Progenitor cell of endocrine pancreas (in vitro differentiated cells): ENCODE results near the gene IL25. TPM values are rescaled to one million over a fixed set of nuclear protein-coding genes. Genes with fewer than 3 reads are reported as not detected.
A peak's percentile ranks its signal among the peaks of the same experiment; 100 is the strongest.

Source experiments
- DNase-seq: peaks from one replicate; pipeline ENCODE4 v3.0.0; 2021; ENCODE audit warnings: low spot score; ENCODE audit not compliant: unreplicated experiment
- H3K27ac Mint-ChIP-seq: 2 replicates; pipeline ENCODE4 v1.8.0; 2021; ENCODE audit warnings: mild to moderate bottlenecking, moderate library complexity, mixed read lengths
- H3K27me3 Mint-ChIP-seq: 2 replicates; pipeline ENCODE4 v1.8.0; 2021; ENCODE audit warnings: mixed read lengths
- H3K36me3 Mint-ChIP-seq: 2 replicates; pipeline ENCODE4 v1.8.0; 2022; ENCODE audit warnings: mixed read lengths; ENCODE audit not compliant: insufficient read depth
- H3K4me1 Mint-ChIP-seq: 2 replicates; pipeline ENCODE4 v1.8.0; 2021; ENCODE audit warnings: low read depth, mixed read lengths
- H3K4me3 Mint-ChIP-seq: 2 replicates; pipeline ENCODE4 v1.8.0; 2021; ENCODE audit warnings: low read depth, mild to moderate bottlenecking, moderate library complexity, mixed read lengths
- H3K9me3 Mint-ChIP-seq: 2 replicates; pipeline ENCODE4 v1.8.0; 2021; ENCODE audit warnings: low read depth, mixed read lengths
- CTCF ChIP-seq: fragments of 200-600 bp; sonication (generic); IDR thresholded peaks from one replicate; pipeline ENCODE4 v1.5.0; 2021; ENCODE audit warnings: antibody characterized with exemption, mild to moderate bottlenecking; ENCODE audit not compliant: unreplicated experiment
- total RNA-seq: library from RNA; stranded (reverse); gene quantifications from 2 replicates; pipeline ENCODE4 v1.2.1, GENCODE V29; 2021

IL25 gene
- total RNA-seq, 1 donor from 2014 or later, result not detected

DNA sequence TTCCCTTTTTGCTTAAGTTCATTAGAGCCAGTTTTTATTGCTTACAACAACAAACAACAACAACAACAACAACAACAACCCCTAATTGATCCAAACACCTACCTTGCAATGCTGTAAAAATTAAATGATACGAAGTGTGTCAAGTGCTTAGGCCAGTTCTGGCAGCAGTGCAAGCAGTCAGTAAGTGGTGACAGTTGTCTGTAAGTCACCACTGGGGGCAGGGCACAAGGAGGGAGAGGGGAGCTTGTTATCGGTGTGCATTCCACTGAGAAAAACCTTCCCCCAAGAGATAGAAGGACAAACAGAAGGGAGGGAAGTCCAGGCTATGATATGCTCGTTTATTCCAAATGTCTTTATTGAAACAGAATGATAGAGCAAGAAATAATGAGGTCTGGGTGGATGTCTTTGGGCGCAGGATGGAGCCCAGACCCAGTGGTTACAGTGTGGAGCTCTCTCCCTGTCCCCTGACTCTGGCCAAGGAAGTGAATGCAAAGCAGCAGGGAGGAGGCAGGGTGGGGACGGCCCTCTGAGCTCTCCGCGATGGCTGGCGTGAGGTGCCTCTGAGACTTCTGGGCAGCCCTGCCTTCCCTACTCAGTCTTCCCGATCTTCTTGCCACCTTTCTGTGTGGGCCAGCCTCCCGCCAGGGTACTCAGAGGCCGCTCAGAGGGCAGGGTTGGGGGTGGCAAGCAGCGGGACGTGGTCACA lies 26.5 kb upstream of the IL25 start:
- Mint-ChIP-seq H3K27me3 (peaks cover 8% of the 10 kb centered on the region), H3K27ac (no peak overlapping the region), H3K4me3 (no peak overlapping the region), H3K36me3 (peaks cover 6% of the 10 kb centered on the region), H3K9me3 (peaks cover 9% of the 10 kb centered on the region), H3K4me1 (peaks cover 13% of the 10 kb centered on the region)
- no peak for DNase-seq
- TF ChIP-seq CTCF, result peak; percentile 25

DNA sequence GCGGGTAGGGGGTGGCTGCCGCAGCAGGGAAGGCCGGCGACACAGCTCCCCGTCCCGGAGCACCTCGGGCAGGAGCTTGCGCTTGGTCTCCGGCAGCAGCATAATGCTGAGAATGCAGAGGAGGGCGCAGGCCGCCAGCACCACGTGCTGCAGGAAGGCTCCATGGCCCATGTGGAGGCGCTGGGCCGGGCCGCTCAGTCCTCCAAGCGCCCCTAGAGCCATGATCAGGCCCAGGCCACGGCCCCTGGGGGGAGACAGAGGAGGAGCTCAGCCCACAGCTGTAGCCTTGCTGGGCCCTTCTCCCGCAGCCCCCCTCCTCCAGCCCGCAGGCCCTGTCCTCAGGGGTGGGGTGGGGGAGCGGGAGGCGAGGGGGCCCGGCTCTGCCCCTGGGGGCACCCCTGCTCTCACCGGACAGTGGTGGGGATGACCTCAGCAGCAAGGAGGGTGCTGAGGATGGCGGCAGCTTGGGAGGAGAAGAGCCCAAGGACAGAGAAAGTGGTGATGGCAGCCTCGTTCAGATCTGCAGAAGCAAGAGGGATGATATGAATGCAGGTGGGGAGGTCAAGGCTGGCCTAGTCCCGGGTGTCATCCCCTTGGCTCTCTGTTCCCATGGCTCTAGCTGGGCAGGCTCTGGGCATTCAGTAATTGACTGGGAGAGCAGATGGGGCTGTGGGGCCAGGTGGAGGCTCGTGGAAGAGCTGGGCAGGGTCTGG lies 25.8 kb upstream of the IL25 start:
- peaks cover 11% of the 10 kb centered on the region for H3K27me3 Mint-ChIP-seq
- no peak overlapping the region for H3K4me3 Mint-ChIP-seq
- no peak for DNase-seq
- peaks cover 15% of the 10 kb centered on the region for H3K4me1 Mint-ChIP-seq
- TF ChIP-seq CTCF, result no peak
- H3K36me3 Mint-ChIP-seq, result peaks cover 8% of the 10 kb centered on the region
- H3K27ac Mint-ChIP-seq, result peak overlapping the region; percentile 58
- H3K9me3 Mint-ChIP-seq, result peaks cover 11% of the 10 kb centered on the region

DNA sequence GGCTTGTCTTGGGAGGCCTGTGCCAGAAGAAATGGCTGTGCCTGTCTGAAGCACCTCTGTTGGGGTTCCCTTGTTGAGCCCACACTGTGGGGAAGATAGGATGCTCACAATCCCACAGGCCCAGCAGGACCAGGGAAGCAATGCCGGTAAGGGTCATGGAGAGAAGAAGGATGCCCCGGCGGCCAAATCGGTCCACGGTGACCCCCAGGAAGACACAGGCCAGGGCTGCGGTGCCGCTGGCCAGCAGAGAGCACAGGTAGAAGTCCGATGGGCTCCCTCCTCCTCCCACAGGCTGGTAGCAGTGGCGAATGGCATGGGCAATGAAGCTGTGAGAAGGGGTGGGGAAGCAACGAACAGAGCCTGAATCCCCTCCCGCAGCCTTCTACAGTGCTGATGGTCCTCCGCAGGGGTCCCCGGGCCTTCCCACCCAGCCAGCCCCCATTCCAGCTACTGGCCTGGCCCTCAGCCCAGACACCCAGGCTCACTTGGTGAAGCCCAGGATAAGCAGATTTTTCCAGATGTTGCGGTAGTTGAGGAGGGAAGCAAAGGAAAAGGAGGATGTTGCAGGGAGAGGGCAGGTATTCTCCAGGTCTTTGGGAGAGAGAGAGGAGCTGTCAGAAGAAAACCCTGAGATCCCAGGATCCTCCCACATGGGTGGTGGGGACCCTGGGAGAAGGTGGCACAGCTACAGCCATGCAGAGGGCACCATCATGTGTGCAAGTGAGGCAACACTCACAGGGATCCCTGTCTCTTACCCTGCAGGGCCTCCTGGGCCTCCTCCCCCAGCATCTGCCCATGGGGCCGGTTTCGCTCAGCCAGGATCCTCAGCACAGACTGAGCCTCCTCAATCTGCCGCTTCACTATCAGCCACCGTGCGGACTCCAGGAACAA lies 25.0 kb upstream of the IL25 start:
- Mint-ChIP-seq H3K4me3 (no peak overlapping the region), H3K4me1 (peaks cover 15% of the 10 kb centered on the region), H3K36me3 (peaks cover 8% of the 10 kb centered on the region), H3K9me3 (peaks cover 11% of the 10 kb centered on the region), H3K27ac (peak overlapping the region; percentile 58), H3K27me3 (peaks cover 11% of the 10 kb centered on the region)
- DNase-seq, result no peak
- TF ChIP-seq CTCF, result no peak

DNA sequence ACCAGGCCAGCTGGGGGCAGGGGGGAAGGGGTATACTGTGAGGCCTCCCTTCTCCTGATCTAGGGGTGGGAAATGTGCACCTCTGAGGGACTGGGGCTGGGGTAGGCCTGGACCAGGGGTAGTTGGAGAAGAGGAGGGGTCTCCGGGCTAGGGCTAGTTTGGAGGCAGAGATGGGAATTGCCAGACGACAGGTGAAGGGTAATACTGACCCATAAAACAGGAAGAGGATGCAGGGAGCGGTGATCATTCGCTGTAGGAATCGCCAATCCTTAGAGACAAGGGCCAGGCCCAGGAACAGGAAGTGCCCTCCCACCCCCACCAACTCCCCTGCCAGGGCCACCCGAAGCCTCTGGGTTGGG lies 24.3 kb upstream of the IL25 start:
- Mint-ChIP-seq H3K27ac (no peak overlapping the region), H3K4me1 (peaks cover 15% of the 10 kb centered on the region), H3K4me3 (no peak overlapping the region), H3K27me3 (peaks cover 15% of the 10 kb centered on the region), H3K36me3 (peaks cover 8% of the 10 kb centered on the region), H3K9me3 (peaks cover 11% of the 10 kb centered on the region)
- no peak for TF ChIP-seq CTCF
- DNase-seq, result no peak
